Osteoblast (primary cell): Measurements from ENCODE around the gene BTG4. TPM values are rescaled to one million over a fixed set of nuclear protein-coding genes. Genes with fewer than 3 reads are reported as not detected.

ENCODE experiments used
- DNase-seq: peaks from one replicate; pipeline ENCODE4 v3.0.0; 2011; ENCODE audit warnings: low spot score, mixed read lengths; ENCODE audit not compliant: insufficient read length; ENCODE audit errors: missing footprints
- H2AFZ ChIP-seq: 2 replicates; pipeline ENCODE4 v1.6.0; 2011; ENCODE audit warnings: mild to moderate bottlenecking, low read length
- H3K27ac ChIP-seq: 2 replicates; pipeline ENCODE4 v1.5.1; 2011; ENCODE audit warnings: mild to moderate bottlenecking, low read depth, low read length, moderate library complexity
- H3K27me3 ChIP-seq: 2 replicates; pipeline ENCODE4 v1.6.0; 2012; ENCODE audit warnings: mild to moderate bottlenecking, control low read depth, inconsistent platforms, low read length, moderate library complexity; ENCODE audit not compliant: insufficient read depth
- H3K36me3 ChIP-seq: 2 replicates; pipeline ENCODE4 v1.5.1; 2011; ENCODE audit warnings: mild to moderate bottlenecking, low read length, control low read depth, moderate library complexity; ENCODE audit not compliant: insufficient read depth
- H3K4me1 ChIP-seq: 2 replicates; pipeline ENCODE4 v1.5.1; 2011; ENCODE audit warnings: mild to moderate bottlenecking, low read length, control low read depth, moderate library complexity; ENCODE audit not compliant: insufficient read depth
- H3K4me2 ChIP-seq: 2 replicates; pipeline ENCODE4 v1.6.0; 2011; ENCODE audit warnings: mild to moderate bottlenecking, low read length; ENCODE audit not compliant: insufficient read depth
- H3K4me3 ChIP-seq: fragments of 200-600 bp; sonication (generic); 3 replicates; pipeline ENCODE4 v1.5.1; 2012; ENCODE audit warnings: mild to moderate bottlenecking, low read length, inconsistent platforms; ENCODE audit not compliant: insufficient read depth
- H3K79me2 ChIP-seq: 2 replicates; pipeline ENCODE4 v1.6.0; 2012; ENCODE audit warnings: mild to moderate bottlenecking, low read length, control low read depth, inconsistent platforms; ENCODE audit not compliant: insufficient read depth
- H3K9me3 ChIP-seq: 2 replicates; pipeline ENCODE4 v1.5.1; 2011; ENCODE audit warnings: low read depth, low read length, control low read depth
- H4K20me1 ChIP-seq: 2 replicates; pipeline ENCODE4 v1.6.0; 2012; ENCODE audit warnings: mild to moderate bottlenecking, low read length, control low read depth; ENCODE audit not compliant: insufficient read depth
- CTCF ChIP-seq: IDR thresholded peaks from 2 replicates; pipeline ENCODE4 v1.5.1; 2011; ENCODE audit warnings: mild to moderate bottlenecking, low read depth, low read length, moderate library complexity; ENCODE audit errors: extremely low read depth
- total RNA-seq: library from RNA; depleted of rRNA; stranded (reverse); fragments of >200 nt; gene quantifications from 2 replicates; pipeline ENCODE4 v1.2.3, GENCODE V29; 2012

Gene BTG4
- total RNA-seq, 1 donor = not detected

DNA sequence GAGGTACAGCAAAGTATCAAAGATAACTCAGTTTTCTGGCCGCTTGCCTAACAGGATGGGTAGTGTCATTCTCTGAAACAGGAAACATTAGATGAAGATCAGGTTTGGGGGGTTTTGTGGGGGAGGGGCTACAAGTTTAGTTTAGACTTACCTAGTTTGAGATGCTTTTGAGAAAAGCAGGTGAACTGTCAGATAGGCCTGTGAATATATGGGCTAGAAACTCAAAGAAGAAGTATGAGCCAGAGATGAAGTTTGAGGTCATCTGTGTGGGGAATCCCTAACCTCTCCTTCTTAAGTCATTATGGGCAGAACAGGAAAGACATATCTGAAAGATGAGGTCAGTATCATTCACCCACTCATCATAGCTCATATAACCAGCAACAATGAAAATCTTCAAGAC lies 14.3 kb upstream of the BTG4 start:
- Histone ChIP-seq H3K9me3 (no peaks in the 10 kb centered on the region), H2AFZ (no peak overlapping the region), H3K4me3 (no peak overlapping the region), H3K79me2 (no peaks in the 10 kb centered on the region), H3K36me3 (no peaks in the 10 kb centered on the region), H3K4me2 (no peak overlapping the region), H3K27ac (peak overlapping the region; percentile 8), H3K4me1 (peaks cover 25% of the 10 kb centered on the region), H4K20me1 (no peaks in the 10 kb centered on the region), H3K27me3 (no peaks in the 10 kb centered on the region)
- peak; percentile 84 for DNase-seq
- no peak for TF ChIP-seq CTCF

GRCh38 chr11:111525456-111525855 lies 13.3 kb upstream of the BTG4 start:
- no peak for DNase-seq
- Histone ChIP-seq H3K4me2 (no peak overlapping the region), H3K9me3 (no peaks in the 10 kb centered on the region), H2AFZ (no peak overlapping the region), H3K4me3 (no peak overlapping the region), H3K27me3 (no peaks in the 10 kb centered on the region), H3K27ac (no peak overlapping the region), H3K79me2 (no peaks in the 10 kb centered on the region), H3K36me3 (no peaks in the 10 kb centered on the region), H4K20me1 (no peaks in the 10 kb centered on the region), H3K4me1 (peaks cover 24% of the 10 kb centered on the region)
- no peak for TF ChIP-seq CTCF

DNA sequence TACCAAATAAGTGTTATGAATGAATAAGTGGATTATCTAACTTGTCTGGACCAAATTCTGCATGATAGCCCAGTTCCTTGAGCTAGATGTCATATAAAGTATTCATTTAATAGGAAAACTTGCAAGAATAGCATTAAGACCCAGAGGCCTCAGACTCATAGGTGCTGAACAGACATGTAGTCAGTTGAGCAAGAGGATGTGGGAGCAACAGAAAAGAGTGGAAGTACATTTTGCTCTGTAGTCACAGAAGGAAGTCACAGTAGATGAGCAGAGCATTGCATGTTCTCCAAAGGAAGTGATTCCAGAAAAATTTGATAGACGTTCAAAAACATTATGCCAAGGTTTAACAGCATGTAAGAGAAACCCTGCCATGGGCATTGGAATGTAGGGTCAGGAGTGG lies 11.9 kb upstream of the BTG4 start:
- Histone ChIP-seq H3K27ac (no peak overlapping the region), H3K79me2 (no peaks in the 10 kb centered on the region), H3K4me1 (peaks cover 28% of the 10 kb centered on the region), H3K4me3 (no peak overlapping the region), H4K20me1 (no peaks in the 10 kb centered on the region), H3K27me3 (no peaks in the 10 kb centered on the region), H2AFZ (no peak overlapping the region), H3K4me2 (no peak overlapping the region), H3K36me3 (no peaks in the 10 kb centered on the region), H3K9me3 (no peaks in the 10 kb centered on the region)
- DNase-seq = no peak
- TF ChIP-seq CTCF = no peak

GRCh38 chr11:111523343-111523742 lies 11.2 kb upstream of the BTG4 start:
- Histone ChIP-seq H3K9me3 (no peaks in the 10 kb centered on the region), H4K20me1 (no peaks in the 10 kb centered on the region)

More at GRCh38 chr11:111523343-111523742, 11.2 kb upstream of the BTG4 start:
- TF ChIP-seq CTCF = no peak
- H3K4me3 ChIP-seq = no peak overlapping the region
- H3K36me3 ChIP-seq = no peaks in the 10 kb centered on the region
- peaks cover 25% of the 10 kb centered on the region for H3K4me1 ChIP-seq
- H3K27ac ChIP-seq = no peak overlapping the region
- no peak overlapping the region for H2AFZ ChIP-seq
- no peaks in the 10 kb centered on the region for H3K27me3 ChIP-seq
- DNase-seq = no peak
- H3K79me2 ChIP-seq = no peaks in the 10 kb centered on the region
- no peak overlapping the region for H3K4me2 ChIP-seq
